H1 (cell line): ENCODE measurements around the gene DPP8. TPM values are rescaled to one million over a fixed set of nuclear protein-coding genes. Genes with fewer than 3 reads are reported as not detected.

Experiments used
- CTCF ChIA-PET: fragments of 300-600 bp; sonication (Branson Sonifier 250); formaldehyde crosslinking; loops from one replicate; lab custom pipeline; 2021; ENCODE audit not compliant: partially characterized antibody; lab: Charles Lee
- POLR2A ChIA-PET: fragments of 300-600 bp; sonication (Branson Sonifier 250); formaldehyde crosslinking; loops from one replicate; lab custom pipeline; 2021; ENCODE audit warnings: inconsistent platforms; ENCODE audit not compliant: partially characterized antibody; lab: Charles Lee
- DNase-seq, 2 experiments: peaks; one replicate each; pipeline versions ENCODE4 v3.0.0 to v3.0.0-alpha.2; 2010 to 2022; ENCODE audit warnings: low spot score in 2 of 2, low read depth in 1 of 2, mixed read lengths in 1 of 2
- FAIRE-seq: peaks from 2 replicates; lab custom pipeline; 2011; peaks lifted over from hg19 to GRCh38; lab: Jason Lieb, UNC
- H2AFZ ChIP-seq: 2 replicates; pipeline ENCODE4 v1.8.1; 2012; ENCODE audit warnings: low read length, inconsistent platforms
- H2AK5ac ChIP-seq: 2 replicates; pipeline ENCODE4 v1.6.1; 2013; ENCODE audit warnings: low read depth, low read length
- H2BK120ac ChIP-seq: replicated peaks from 2 replicates; pipeline ENCODE3; 2013; ENCODE audit warnings: low read depth, low read length, inconsistent platforms
- H2BK12ac ChIP-seq: 2 replicates; pipeline ENCODE4 v1.6.1; 2013; ENCODE audit warnings: low read depth, low read length
- H2BK15ac ChIP-seq: 2 replicates; pipeline ENCODE4 v1.6.1; 2013; ENCODE audit warnings: low read length
- H2BK20ac ChIP-seq: 2 replicates; pipeline ENCODE4 v1.6.1; 2013; ENCODE audit warnings: low read length
- H2BK5ac ChIP-seq: 2 replicates; pipeline ENCODE4 v1.6.1; 2013; ENCODE audit warnings: low read depth, low read length
- H3K14ac ChIP-seq: 2 replicates; pipeline ENCODE4 v1.6.1; 2013; ENCODE audit warnings: inconsistent platforms; ENCODE audit not compliant: insufficient read length
- H3K18ac ChIP-seq: 2 replicates; pipeline ENCODE4 v1.6.1; 2013; ENCODE audit warnings: low read length; ENCODE audit errors: extremely low read depth
- H3K23ac ChIP-seq: 2 replicates; pipeline ENCODE4 v1.6.1; 2013; ENCODE audit warnings: inconsistent platforms; ENCODE audit not compliant: insufficient read length
- H3K23me2 ChIP-seq: 2 replicates; pipeline ENCODE4 v1.6.1; 2013; ENCODE audit warnings: low read depth, low read length
- H3K27ac ChIP-seq: 2 replicates; pipeline ENCODE4 v1.6.1; 2011; ENCODE audit warnings: low read depth, low read length, inconsistent platforms
- H3K27me3 ChIP-seq, 4 experiments: replicated peaks in 1 of 4; 1 replicate in 1 of 4; 2 replicates in 3 of 4; pipeline versions ENCODE4 v1.6.1 to v1.8.1; 2011 to 2013; ENCODE audit warnings: low read length in 3 of 4, mild to moderate bottlenecking in 3 of 4, inconsistent platforms in 2 of 4, mixed read lengths in 2 of 4, moderate library complexity in 1 of 4; ENCODE audit not compliant: control insufficient read depth in 3 of 4, insufficient read depth in 3 of 4; ENCODE audit errors: extremely low read depth in 1 of 4
- H3K36me3 ChIP-seq, 4 experiments: 2 replicates each; pipeline versions ENCODE4 v1.6.1 to v1.8.1; 2011 to 2013; ENCODE audit warnings: mild to moderate bottlenecking in 4 of 4, low read length in 3 of 4, moderate library complexity in 2 of 4, control low read depth in 1 of 4, inconsistent platforms in 1 of 4; ENCODE audit not compliant: insufficient read depth in 4 of 4, control insufficient read depth in 2 of 4
- H3K4ac ChIP-seq: replicated peaks from 2 replicates; pipeline ENCODE3; 2013; ENCODE audit warnings: low read length, low read depth, mixed read lengths, inconsistent platforms; ENCODE audit not compliant: insufficient read length
- H3K4me1 ChIP-seq, 4 experiments: replicated peaks in 1 of 4; 1 replicate in 1 of 4; 2 replicates in 3 of 4; pipeline versions ENCODE4 v1.6.1 to v1.8.1; 2011 to 2013; ENCODE audit warnings: low read length in 3 of 4, inconsistent platforms in 2 of 4, mixed read lengths in 1 of 4; ENCODE audit not compliant: insufficient read depth in 4 of 4, control insufficient read depth in 3 of 4
- H3K4me2 ChIP-seq, 2 experiments: 2 replicates each; pipeline versions ENCODE4 v1.6.1 to v1.8.1; 2011 to 2013; ENCODE audit warnings: low read depth in 2 of 2, low read length in 2 of 2, control low read depth in 1 of 2, inconsistent platforms in 1 of 2, mild to moderate bottlenecking in 1 of 2; ENCODE audit not compliant: insufficient read depth in 1 of 2
- H3K4me3 ChIP-seq, 4 experiments: fragments of 200-600, 300-600 bp in 1 of 4; sonication (generic), shearing (Covaris generic), sonication (Bioruptor Twin) in 1 of 4; 2 replicates each; pipeline versions ENCODE4 v1.5.1 to v1.8.1; 2011 to 2016; ENCODE audit warnings: low read length in 4 of 4, low read depth in 3 of 4, control low read depth in 2 of 4, inconsistent platforms in 2 of 4, mild to moderate bottlenecking in 2 of 4, mixed read lengths in 1 of 4, moderate library complexity in 1 of 4; ENCODE audit not compliant: insufficient read depth in 2 of 4; ENCODE audit errors: extremely low read depth in 1 of 4
- H3K56ac ChIP-seq: replicated peaks from 2 replicates; pipeline ENCODE3; 2013; ENCODE audit warnings: low read depth, mild to moderate bottlenecking, mixed read lengths, low read length, inconsistent platforms; ENCODE audit not compliant: insufficient read length
- H3K79me1 ChIP-seq: 2 replicates; pipeline ENCODE4 v1.6.1; 2013; ENCODE audit warnings: low read depth, low read length, control low read depth
- H3K79me2 ChIP-seq, 2 experiments: 2 replicates each; pipeline versions ENCODE4 v1.6.1 to v1.8.1; 2012 to 2013; ENCODE audit warnings: low read length in 2 of 2, mild to moderate bottlenecking in 2 of 2, inconsistent platforms in 1 of 2; ENCODE audit not compliant: insufficient read depth in 2 of 2, control insufficient read depth in 1 of 2
- H3K9ac ChIP-seq, 4 experiments: replicated peaks in 1 of 4; 1 replicate in 1 of 4; 2 replicates in 3 of 4; pipeline versions ENCODE4 v1.6.1 to v1.8.1; 2011 to 2013; ENCODE audit warnings: low read depth in 3 of 4, low read length in 3 of 4, control low read depth in 2 of 4, mild to moderate bottlenecking in 2 of 4, moderate library complexity in 2 of 4, inconsistent platforms in 1 of 4; ENCODE audit errors: extremely low read depth in 1 of 4
- H3K9me3 ChIP-seq, 2 experiments: 2 replicates each; pipeline versions ENCODE4 v1.6.1 to v1.8.1; 2012 to 2013; ENCODE audit warnings: mild to moderate bottlenecking in 2 of 2, moderate library complexity in 2 of 2, control low read depth in 1 of 2, inconsistent platforms in 1 of 2, low read depth in 1 of 2, low read length in 1 of 2, mixed read lengths in 1 of 2; ENCODE audit not compliant: insufficient read depth in 2 of 2
- H4K20me1 ChIP-seq, 2 experiments: replicated peaks in 1 of 2; 2 replicates each; pipeline versions ENCODE3 to v1.8.1; 2011 to 2013; ENCODE audit warnings: inconsistent platforms in 2 of 2, low read length in 2 of 2, mild to moderate bottlenecking in 1 of 2; ENCODE audit not compliant: insufficient read depth in 2 of 2, control insufficient read depth in 1 of 2
- H4K5ac ChIP-seq: 2 replicates; pipeline ENCODE4 v1.6.1; 2013; ENCODE audit warnings: low read length, low read depth, mixed read lengths, inconsistent platforms; ENCODE audit not compliant: insufficient read length
- H4K8ac ChIP-seq: 2 replicates; pipeline ENCODE4 v1.8.0; 2013; ENCODE audit warnings: mild to moderate bottlenecking, moderate library complexity, low read length, inconsistent platforms; ENCODE audit not compliant: insufficient read depth; ENCODE audit errors: extremely low read depth
- H4K91ac ChIP-seq: replicated peaks from 2 replicates; pipeline ENCODE3; 2013; ENCODE audit warnings: low read length, mixed read lengths, inconsistent platforms; ENCODE audit not compliant: insufficient read length
- ATF3 ChIP-seq: IDR thresholded peaks from 2 replicates; pipeline ENCODE4 v1.6.1; 2011; ENCODE audit warnings: low read depth, mild to moderate bottlenecking, low read length; ENCODE audit not compliant: insufficient read depth
- SUZ12 ChIP-seq: fragments of 200-600 bp; sonication (generic); IDR thresholded peaks from 2 replicates; pipeline ENCODE4 v1.6.1; 2012; ENCODE audit warnings: mild to moderate bottlenecking, inconsistent platforms, low read length, moderate library complexity, mixed read lengths
- WGBS, 2 experiments: shearing (Covaris generic) in 1 of 2; methylation state at CpG; one replicate each; pipeline versions ENCODE4 v1.1.6 to v1.1.7; 2013 to 2015; ENCODE audit warnings: low lambda C conversion rate in 2 of 2, mixed read lengths in 2 of 2, inconsistent platforms in 1 of 2, low coverage in 1 of 2, missing lambda C conversion rate in 1 of 2; ENCODE audit not compliant: insufficient replicate concordance in 2 of 2, insufficient coverage in 1 of 2, insufficient read length in 1 of 2; ENCODE audit errors: extremely low coverage in 1 of 2, missing lambda C conversion rate in 1 of 2; 5-methylcytosine and 5-hydroxymethylcytosine counted together
- polyA plus RNA-seq, 7 experiments: library from polyadenylated mRNA; depleted of rRNA in 3 of 7; stranded (reverse) in 5 of 7; unstranded in 2 of 7; fragments of >200 nt in 5 of 7; fragments of 200-250 nt in 2 of 7; gene quantifications; 1 replicate in 5 of 7; 2 replicates in 1 of 7; 4 replicates in 1 of 7; pipeline versions ENCODE4 v1.2.1 to v1.2.3, GENCODE V29; 2011 to 2013; ENCODE audit warnings: missing spikeins in 2 of 7, mixed read lengths in 2 of 7
- total RNA-seq: library from RNA; stranded (reverse); fragmentation: NEBNext Ultra II Directional; extraction: Animal tissue kit (Norgen Biotek cat#: 25700); gene quantifications from 2 replicates; pipeline ENCODE4 v1.2.1, GENCODE V29; 2021

DPP8 gene
- total and polyA plus RNA-seq, 2 of the 8 experiments (the other 6 are each of a cell fraction or from before 2014, with no cell fraction given), result 9.9 to 26.0 TPM

- POLR2A ChIA-PET, result interaction anchor here (0.6 kb wide), 1 partner anchor 50 kb away, joined by 3 read pairs; no protein-coding TSS in a partner anchor
- no peak overlapping the region for H3K9ac ChIP-seq
- no peak overlapping the region for H2BK120ac ChIP-seq
- H3K14ac ChIP-seq, result no peak overlapping the region
- TF ChIP-seq SUZ12, result no peak
- no peak for TF ChIP-seq ATF3
- no peaks in the 10 kb centered on the region for H3K23me2 ChIP-seq
- no peak overlapping the region for H2BK12ac ChIP-seq
- no peak overlapping the region for H3K23ac ChIP-seq
- no peak overlapping the region for H3K4me2 ChIP-seq
- H2BK15ac ChIP-seq, result no peak overlapping the region
- H4K20me1 ChIP-seq, result peaks cover 0 to 2% of the 10 kb centered on the region in 2 experiments
- peaks cover 0 to 36% (median 18%) of the 10 kb centered on the region in 4 experiments; a peak in 5 of 8 replicates for H3K36me3 ChIP-seq
- DNase-seq (no peak), FAIRE-seq (no peak)
- H2BK20ac ChIP-seq, result no peak overlapping the region
- H3K4me1 ChIP-seq, result no peaks in the 10 kb centered on the region
- H3K27ac ChIP-seq, result no peak overlapping the region
- no peak overlapping the region for H2AFZ ChIP-seq
- 96% methylated on average over 4 of the region's 4 CpGs; no CpG with 5 or more reads in 1 of the 2 experiments for WGBS, 2 experiments
- H3K79me2 ChIP-seq, result 0 out of 4 replicates have a peak, but pooled peaks cover 0 to 3% of the 10 kb centered on the region in 2 experiments
- no peak overlapping the region for H3K4me3 ChIP-seq
- no peaks in the 10 kb centered on the region for H3K27me3 ChIP-seq
- H3K79me1 ChIP-seq, result no peaks in the 10 kb centered on the region
- H3K4ac ChIP-seq, result no peak overlapping the region
- no peak overlapping the region for H4K91ac ChIP-seq
- no peak overlapping the region for H4K8ac ChIP-seq
- no peak overlapping the region for H3K56ac ChIP-seq
- CTCF ChIA-PET, result interaction anchor here (1.3 kb wide), 1 partner anchor 13 kb away, joined by 6 read pairs; no protein-coding TSS in a partner anchor
- H4K5ac ChIP-seq, result no peak overlapping the region
- H2AK5ac ChIP-seq, result no peak overlapping the region
- H2BK5ac ChIP-seq, result no peak overlapping the region
- no peaks in the 10 kb centered on the region for H3K9me3 ChIP-seq
- no peak overlapping the region for H3K18ac ChIP-seq
Observed at GRCh38 chr15:65494076-65494475, 23.4 kb downstream of the DPP8 start.
